OCI-LY7 (cell line): ENCODE results near the gene GRN.

Experiments used
- CTCF ChIP-seq: fragments of 200-600 bp; sonication (generic); conservative IDR thresholded peaks from 2 replicates; pipeline ENCODE4 v1.5.1; 2014; ENCODE audit warnings: mild to moderate bottlenecking, antibody characterized with exemption, low read length, moderate library complexity, mixed read lengths
- EZH2phosphoT487 ChIP-seq: fragments of 200-600 bp; sonication (generic); IDR thresholded peaks from 2 replicates; pipeline ENCODE4 v1.6.1; 2018; ENCODE audit warnings: low read depth, borderline replicate concordance, mild to moderate bottlenecking, mixed run types, antibody characterized with exemption, low read length, moderate library complexity, mixed read lengths

- TF ChIP-seq CTCF (no peak), EZH2phosphoT487 (no peak)
Measured at GRCh38 chr17:44344939-44345453, at the start of gene GRN.
